Smooth muscle cell (in vitro differentiated cells): ENCODE results near the gene CEP120. TPM values are rescaled to one million over a fixed set of nuclear protein-coding genes. Genes with fewer than 3 reads are reported as not detected.
A peak's percentile ranks its signal among the peaks of the same experiment; 100 is the strongest.
"Not testable (repeated sequence)": the region's sequence is repeated elsewhere in the genome, so short reads cannot be mapped to it uniquely, and the experiment has no call there.

Experiments
- DNase-seq: peaks from one replicate; lab custom pipeline; 2025; ENCODE audit not compliant: unreplicated experiment; lab: John Stamatoyannopoulos, UW
- H2AFZ ChIP-seq: fragments of 200-600 bp; sonication (generic); 2 replicates; pipeline ENCODE4 v1.6.0; 2016; ENCODE audit warnings: antibody characterized with exemption, low read depth, mild to moderate bottlenecking
- H3F3A ChIP-seq: fragments of 200-600 bp; sonication (generic); 2 replicates; pipeline ENCODE4 v1.6.0; 2017; ENCODE audit warnings: antibody characterized with exemption, low read depth
- H3K27ac ChIP-seq: fragments of 200-600 bp; sonication (generic); 2 replicates; pipeline ENCODE4 v1.5.1; 2016; ENCODE audit warnings: low read depth, mild to moderate bottlenecking
- H3K27me3 ChIP-seq: fragments of 200-600 bp; sonication (generic); 2 replicates; pipeline ENCODE4 v1.6.1; 2016; ENCODE audit warnings: low read depth, mild to moderate bottlenecking
- H3K36me3 ChIP-seq: fragments of 200-600 bp; sonication (generic); 2 replicates; pipeline ENCODE4 v1.5.1; 2016; ENCODE audit warnings: low read depth
- H3K4me1 ChIP-seq: fragments of 200-600 bp; sonication (generic); 2 replicates; pipeline ENCODE4 v1.5.1; 2016; ENCODE audit warnings: low read depth
- H3K4me2 ChIP-seq: fragments of 200-600 bp; sonication (generic); 2 replicates; pipeline ENCODE4 v1.6.0; 2016; ENCODE audit warnings: mild to moderate bottlenecking
- H3K4me3 ChIP-seq: fragments of 200-600 bp; sonication (generic); 2 replicates; pipeline ENCODE4 v1.5.1; 2016; ENCODE audit warnings: mild to moderate bottlenecking
- H3K79me2 ChIP-seq: fragments of 200-600 bp; sonication (generic); 2 replicates; pipeline ENCODE4 v1.6.0; 2016; ENCODE audit warnings: low read depth, mild to moderate bottlenecking
- H3K9ac ChIP-seq: fragments of 200-600 bp; sonication (generic); 2 replicates; pipeline ENCODE4 v1.6.0; 2016; ENCODE audit warnings: low read depth
- H3K9me3 ChIP-seq: fragments of 200-600 bp; sonication (generic); replicated peaks from 2 replicates; pipeline ENCODE4 v1.5.1; 2016; ENCODE audit warnings: low read depth
- H4K20me1 ChIP-seq: fragments of 200-600 bp; sonication (generic); 2 replicates; pipeline ENCODE4 v1.6.0; 2016; ENCODE audit warnings: low read depth
- WGBS: methylation state at CpG from one replicate; pipeline ENCODE4 v1.1.7; 2016; ENCODE audit warnings: low lambda C conversion rate; 5-methylcytosine and 5-hydroxymethylcytosine counted together
- polyA plus RNA-seq: library from polyadenylated mRNA; unstranded; fragments of >200 nt; fragmentation: Nextera tagmentation; extraction: Ambion mirVana; gene quantifications from 2 replicates; pipeline ENCODE4 v1.2.1, GENCODE V29; 2016
- total RNA-seq: library from RNA; depleted of rRNA; stranded (reverse); fragments of >200 nt; gene quantifications from 2 replicates; pipeline ENCODE4 v1.2.3, GENCODE V29; 2014
- TF ChIP-seq, protein P1 (sequence below): fragments of 200-600 bp; sonication (generic); IDR thresholded peaks from 2 replicates; pipeline ENCODE4 v1.5.1; 2017; ENCODE audit warnings: borderline replicate concordance, mild to moderate bottlenecking, antibody characterized with exemption; ENCODE audit not compliant: insufficient read depth, poor library complexity, severe bottlenecking

The CEP120 gene
- total and polyA plus RNA-seq, 2 experiments from 2014 or later: 6.5 to 30.2 TPM

DNA sequence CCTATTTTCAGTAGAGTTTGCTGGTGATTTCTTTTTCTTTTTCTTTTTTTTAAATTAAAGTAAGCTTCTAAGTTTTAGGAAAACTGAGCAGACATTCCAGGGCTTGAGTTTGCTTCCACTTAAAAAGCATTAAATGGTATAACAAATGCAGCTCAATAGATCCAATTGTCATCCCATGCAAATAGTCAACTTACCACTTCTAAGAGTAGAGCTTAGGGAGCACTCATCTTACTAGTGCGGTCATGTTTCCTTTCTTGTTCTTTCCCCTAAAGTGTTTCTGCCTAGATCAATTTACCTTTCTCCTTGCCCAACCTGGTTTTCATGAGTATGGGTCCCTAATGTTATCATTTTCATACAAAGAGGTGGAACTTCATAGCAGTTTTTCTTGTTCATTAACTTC is 13.0 kb upstream of the CEP120 start:
- 74% methylated on average over 1 of the region's 1 CpG for WGBS
- H4K20me1 ChIP-seq: no peaks in the 10 kb centered on the region
- no peak overlapping the region for H2AFZ ChIP-seq
- H3K27me3 ChIP-seq: no peaks in the 10 kb centered on the region
- TF ChIP-seq, protein P1, sequence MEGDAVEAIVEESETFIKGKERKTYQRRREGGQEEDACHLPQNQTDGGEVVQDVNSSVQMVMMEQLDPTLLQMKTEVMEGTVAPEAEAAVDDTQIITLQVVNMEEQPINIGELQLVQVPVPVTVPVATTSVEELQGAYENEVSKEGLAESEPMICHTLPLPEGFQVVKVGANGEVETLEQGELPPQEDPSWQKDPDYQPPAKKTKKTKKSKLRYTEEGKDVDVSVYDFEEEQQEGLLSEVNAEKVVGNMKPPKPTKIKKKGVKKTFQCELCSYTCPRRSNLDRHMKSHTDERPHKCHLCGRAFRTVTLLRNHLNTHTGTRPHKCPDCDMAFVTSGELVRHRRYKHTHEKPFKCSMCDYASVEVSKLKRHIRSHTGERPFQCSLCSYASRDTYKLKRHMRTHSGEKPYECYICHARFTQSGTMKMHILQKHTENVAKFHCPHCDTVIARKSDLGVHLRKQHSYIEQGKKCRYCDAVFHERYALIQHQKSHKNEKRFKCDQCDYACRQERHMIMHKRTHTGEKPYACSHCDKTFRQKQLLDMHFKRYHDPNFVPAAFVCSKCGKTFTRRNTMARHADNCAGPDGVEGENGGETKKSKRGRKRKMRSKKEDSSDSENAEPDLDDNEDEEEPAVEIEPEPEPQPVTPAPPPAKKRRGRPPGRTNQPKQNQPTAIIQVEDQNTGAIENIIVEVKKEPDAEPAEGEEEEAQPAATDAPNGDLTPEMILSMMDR: no peak
- no peak overlapping the region for H3K4me3 ChIP-seq
- DNase-seq: no peak
- no peaks in the 10 kb centered on the region for H3K9me3 ChIP-seq
- H3K27ac ChIP-seq: no peak overlapping the region
- no peak overlapping the region for H3K9ac ChIP-seq
- no peaks in the 10 kb centered on the region for H3K4me1 ChIP-seq
- H3K36me3 ChIP-seq: no peaks in the 10 kb centered on the region
- no peaks in the 10 kb centered on the region for H3K79me2 ChIP-seq
- H3K4me2 ChIP-seq: no peak overlapping the region
- H3F3A ChIP-seq: no peaks in the 10 kb centered on the region

- Histone ChIP-seq H3K36me3 (no peaks in the 10 kb centered on the region), H4K20me1 (no peaks in the 10 kb centered on the region)
- 79% methylated on average over 1 of the region's 1 CpG for WGBS
Measured at GRCh38 chr5:123434796-123435195, 11.6 kb upstream of the CEP120 start.

DNA sequence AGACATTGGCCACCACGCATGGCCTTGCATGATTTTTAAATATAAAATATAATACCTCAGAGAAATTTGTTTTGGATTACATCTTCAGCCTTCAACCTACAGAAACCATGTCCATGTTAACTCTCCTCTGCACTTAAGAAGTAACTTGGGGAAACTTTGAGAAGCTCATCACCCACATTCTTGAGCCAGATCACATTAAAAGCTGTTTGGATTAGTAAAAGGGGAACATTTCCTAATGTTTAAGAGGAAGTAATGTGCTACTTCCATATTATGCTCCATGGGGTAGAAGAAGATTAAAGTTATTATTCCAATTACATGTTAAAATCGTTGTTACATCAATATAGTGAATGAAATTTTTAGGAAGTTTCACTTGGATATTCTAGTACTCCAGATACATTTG is 10.4 kb upstream of the CEP120 start:
- H3K4me2 ChIP-seq: no peak overlapping the region
- H3K79me2 ChIP-seq: no peaks in the 10 kb centered on the region
- H3K4me1 ChIP-seq: no peaks in the 10 kb centered on the region
- DNase-seq: no peak
- H3K36me3 ChIP-seq: no peaks in the 10 kb centered on the region
- H2AFZ ChIP-seq: no peak overlapping the region
- no peaks in the 10 kb centered on the region for H3K9me3 ChIP-seq
- peaks cover 5% of the 10 kb centered on the region for H3F3A ChIP-seq
- no peaks in the 10 kb centered on the region for H4K20me1 ChIP-seq
- no peak overlapping the region for H3K4me3 ChIP-seq
- no peak overlapping the region for H3K9ac ChIP-seq
- TF ChIP-seq, protein P1: no peak
- H3K27me3 ChIP-seq: no peaks in the 10 kb centered on the region
- WGBS: 93% methylated on average over 2 of the region's 2 CpGs
- no peak overlapping the region for H3K27ac ChIP-seq

More at GRCh38 chr5:123434796-123435195, 11.6 kb upstream of the CEP120 start:
- H3F3A ChIP-seq: no peaks in the 10 kb centered on the region
- no peak overlapping the region for H3K9ac ChIP-seq
- H3K4me2 ChIP-seq: no peak overlapping the region
- H2AFZ ChIP-seq: no peak overlapping the region
- H3K27ac ChIP-seq: no peak overlapping the region
- no peak for DNase-seq
- no peaks in the 10 kb centered on the region for H3K79me2 ChIP-seq
- H3K4me1 ChIP-seq: no peaks in the 10 kb centered on the region
- TF ChIP-seq, protein P1: no peak
- no peaks in the 10 kb centered on the region for H3K27me3 ChIP-seq
- no peaks in the 10 kb centered on the region for H3K9me3 ChIP-seq
- H3K4me3 ChIP-seq: no peak overlapping the region

GRCh38 chr5:123430441-123430840 is 7.2 kb upstream of the CEP120 start:
- Histone ChIP-seq H3K27ac (peak overlapping the region; percentile 72), H2AFZ (peak overlapping the region; percentile 79)
- not testable (repeated sequence) for H3K27me3 ChIP-seq, H3K4me2 ChIP-seq, H3K4me1 ChIP-seq, H3K79me2 ChIP-seq, H3K9me3 ChIP-seq, H3F3A ChIP-seq, H4K20me1 ChIP-seq, H3K4me3 ChIP-seq, H3K36me3 ChIP-seq, H3K9ac ChIP-seq, DNase-seq
- 97% methylated on average over 25 of the region's 32 CpGs for WGBS
